Skeletal muscle satellite cell (primary cell): ENCODE data around the gene NRG2. TPM values are rescaled to one million over a fixed set of nuclear protein-coding genes. Genes with fewer than 3 reads are reported as not detected.

Experiments used
- H3K27me3 ChIP-seq: 2 replicates; pipeline ENCODE4 v1.7.0; 2013; ENCODE audit warnings: low read length; ENCODE audit not compliant: control insufficient read depth, insufficient read depth
- H3K36me3 ChIP-seq: 2 replicates; pipeline ENCODE4 v1.7.0; 2013; ENCODE audit warnings: mild to moderate bottlenecking, control low read depth, low read length; ENCODE audit not compliant: insufficient read depth
- H3K4me1 ChIP-seq: 2 replicates; pipeline ENCODE4 v1.7.0; 2013; ENCODE audit warnings: low read length; ENCODE audit not compliant: control insufficient read depth, insufficient read depth
- H3K4me2 ChIP-seq: 2 replicates; pipeline ENCODE4 v1.7.0; 2013; ENCODE audit warnings: mild to moderate bottlenecking, low read length
- H3K4me3 ChIP-seq: 2 replicates; pipeline ENCODE4 v1.7.0; 2013; ENCODE audit warnings: low read length
- H3K9ac ChIP-seq: 2 replicates; pipeline ENCODE4 v1.7.0; 2013; ENCODE audit warnings: mild to moderate bottlenecking, low read depth, low read length, moderate library complexity
- H3K9me3 ChIP-seq: replicated peaks from 2 replicates; pipeline ENCODE4 v1.7.0; 2013; ENCODE audit warnings: mild to moderate bottlenecking, control low read depth, low read length
- small RNA-seq: library from RNA; depleted of rRNA; stranded (forward); fragments of <200 nt; gene quantifications from one replicate; pipeline ENCODE3, GENCODE V24; 2012

The NRG2 gene

GRCh38 chr5:139798883-139799282, 244.2 kb downstream of the NRG2 start:
- no peaks in the 10 kb centered on the region for H3K4me1 ChIP-seq
- no peaks in the 10 kb centered on the region for H3K36me3 ChIP-seq
- no peak overlapping the region for H3K4me2 ChIP-seq
- no peak overlapping the region for H3K9ac ChIP-seq
- H3K4me3 ChIP-seq, result no peak overlapping the region
- H3K27me3 ChIP-seq, result peaks cover 93% of the 10 kb centered on the region
- H3K9me3 ChIP-seq, result no peaks in the 10 kb centered on the region

GRCh38 chr5:139797856-139798510, 245.1 kb downstream of the NRG2 start:
- H3K36me3 ChIP-seq, result no peaks in the 10 kb centered on the region
- no peak overlapping the region for H3K9ac ChIP-seq
- H3K4me1 ChIP-seq, result no peaks in the 10 kb centered on the region
- H3K27me3 ChIP-seq, result peaks cover 93% of the 10 kb centered on the region
- no peaks in the 10 kb centered on the region for H3K9me3 ChIP-seq
- H3K4me3 ChIP-seq, result no peak overlapping the region
- H3K4me2 ChIP-seq, result no peak overlapping the region

GRCh38 chr5:139797335-139797734, 245.8 kb downstream of the NRG2 start:
- H3K4me3 ChIP-seq, result no peak overlapping the region
- H3K4me1 ChIP-seq, result no peaks in the 10 kb centered on the region
- H3K9ac ChIP-seq, result no peak overlapping the region
- no peaks in the 10 kb centered on the region for H3K9me3 ChIP-seq
- H3K4me2 ChIP-seq, result no peak overlapping the region
- H3K36me3 ChIP-seq, result no peaks in the 10 kb centered on the region
- peaks cover 87% of the 10 kb centered on the region for H3K27me3 ChIP-seq

Small RNAs within 50 kb of the gene (small RNA-seq; reads per million reads assigned to genes)
- gene RF00019, result not detected
